ENCODE measurements around the gene MICAL2.

The MICAL2 gene

GRCh38 chr11:12174128-12174476 lies 63.7 kb downstream of the MICAL2 start:
- DNase-seq, result no peak

- DNase-seq, result no peak
These were observed 64.2 kb downstream of the MICAL2 start for GRCh38 chr11:12174477-12175143.

GRCh38 chr11:12175694-12176241 lies 65.4 kb downstream of the MICAL2 start:
- DNase-seq, result no peak

- DNase-seq, result no peak
These were observed 66.0 kb downstream of the MICAL2 start for GRCh38 chr11:12176410-12176809.

- DNase-seq, result no peak
These were observed 67.4 kb downstream of the MICAL2 start for GRCh38 chr11:12177739-12178338.

GRCh38 chr11:12179019-12179418 lies 68.6 kb downstream of the MICAL2 start:
- DNase-seq, result no peak

- DNase-seq, result no peak
These were observed 69.1 kb downstream of the MICAL2 start for GRCh38 chr11:12179531-12179930.

- DNase-seq, result no peak
These were observed 70.1 kb downstream of the MICAL2 start for GRCh38 chr11:12180257-12181205.

- DNase-seq, result no peak
These were observed 71.9 kb downstream of the MICAL2 start for GRCh38 chr11:12182302-12182675.

- no peak for DNase-seq
These were observed 72.5 kb downstream of the MICAL2 start for GRCh38 chr11:12182676-12183541.

GRCh38 chr11:12183827-12184620 lies 73.6 kb downstream of the MICAL2 start:
- no peak for DNase-seq

GRCh38 chr11:12184699-12185098 lies 74.3 kb downstream of the MICAL2 start:
- no peak for DNase-seq

- DNase-seq, result no peak
These were observed 74.8 kb downstream of the MICAL2 start for GRCh38 chr11:12185106-12185690.

- DNase-seq, result no peak
These were observed 75.5 kb downstream of the MICAL2 start for GRCh38 chr11:12185914-12186313.

GRCh38 chr11:12186701-12187100 lies 76.3 kb downstream of the MICAL2 start:
- no peak for DNase-seq

- DNase-seq, result no peak
These were observed 77.0 kb downstream of the MICAL2 start for GRCh38 chr11:12187399-12187798.

GRCh38 chr11:12188548-12189317 lies 78.3 kb downstream of the MICAL2 start:
- no peak for DNase-seq

- no peak for DNase-seq
These were observed 79.3 kb downstream of the MICAL2 start for GRCh38 chr11:12189543-12190235.

GRCh38 chr11:12190511-12190910 lies 80.1 kb downstream of the MICAL2 start:
- no peak for DNase-seq

Data from activated CD4-positive, alpha-beta T cell treated with anti-CD3 and anti-CD28 coated beads for 1 hour (primary cell).